ENCODE measurements around the gene VWCE. TPM values are rescaled to one million over a fixed set of nuclear protein-coding genes. Genes with fewer than 3 reads are reported as not detected.

VWCE gene
- total RNA-seq, 1 donor from 2014 or later, result 3.4 TPM

- H3K36me3 ChIP-seq, result peaks cover 0 to 18% of the 10 kb centered on the region in 2 donors
- intact Hi-C loops (cut with DNase I), result no loop called here
- no peaks in the 10 kb centered on the region for H3K27me3 ChIP-seq
- peak in 2 of 3 experiments; percentile 4 to 9 for TF ChIP-seq CTCF (IDR thresholded peaks at IDR 0.05)
- TF ChIP-seq POLR2A (IDR thresholded peaks at IDR 0.05), result peak in 1 of 2 donors; percentile 74
- TF ChIP-seq POLR2AphosphoS5 (IDR thresholded peaks at IDR 0.05; ENCODE audit: insufficient read depth in 1 of 2, low read depth in 1 of 2), result peak; percentile 95 to 97
- H3K9me3 ChIP-seq, result no peaks in the 10 kb centered on the region
- H3K4me1 ChIP-seq, result peaks cover 58% of the 10 kb centered on the region
- H3K27ac ChIP-seq, result peak within 1 kb of the TSS; percentile 76
- DNase-seq (ENCODE audit: extremely low spot score in 2 of 2), result peak in 1 of 2 donors; percentile 96
- H3K4me3 ChIP-seq, result peak within 1 kb of the TSS; percentile 72 to 90
Observed at GRCh38 chr11:61332797-61333549, 37.9 kb upstream of the VWCE start, which contains the start of the genes DDB1 and TKFC. Gene DDB1, minus strand, starts transcription at chr11:61333105. Its CDS starts 137 bp downstream, at chr11:61332968. Gene TKFC, plus strand, starts transcription at chr11:61333228. Its CDS starts 1,501 bp downstream, at chr11:61334729.

- no peak for TF ChIP-seq CTCF (IDR thresholded peaks at IDR 0.05)
- TF ChIP-seq POLR2A (IDR thresholded peaks at IDR 0.05), result no peak
- no peak for TF ChIP-seq POLR2AphosphoS5 (IDR thresholded peaks at IDR 0.05; ENCODE audit: insufficient read depth in 1 of 2, low read depth in 1 of 2)
- Histone ChIP-seq H3K27ac (peak overlapping the region; percentile 76), H3K36me3 (peaks cover 0 to 24% of the 10 kb centered on the region in 2 donors), H3K4me3 (peak overlapping the region; percentile 72 to 90), H3K4me1 (peaks cover 64% of the 10 kb centered on the region), H3K9me3 (no peaks in the 10 kb centered on the region), H3K27me3 (no peaks in the 10 kb centered on the region)
- DNase-seq (ENCODE audit: extremely low spot score in 2 of 2), result no peak
- intact Hi-C loops (cut with DNase I), result no loop called here
Observed at GRCh38 chr11:61332281-61332796, 37.2 kb upstream of the VWCE start.

- peaks cover 67% of the 10 kb centered on the region for H3K4me1 ChIP-seq
- intact Hi-C loops (cut with DNase I), result no loop called here
- TF ChIP-seq POLR2AphosphoS5 (IDR thresholded peaks at IDR 0.05; ENCODE audit: insufficient read depth in 1 of 2, low read depth in 1 of 2) (no peak), POLR2A (IDR thresholded peaks at IDR 0.05) (no peak), CTCF (IDR thresholded peaks at IDR 0.05) (no peak)
Observed at GRCh38 chr11:61331651-61332050, 36.5 kb upstream of the VWCE start.

GRCh38 chr11:61329871-61330270 lies 34.8 kb upstream of the VWCE start:
- Histone ChIP-seq H3K27me3 (no peaks in the 10 kb centered on the region), H3K9me3 (no peaks in the 10 kb centered on the region), H3K36me3 (peaks cover 0 to 39% of the 10 kb centered on the region in 2 donors), H3K4me1 (peaks cover 69% of the 10 kb centered on the region), H3K4me3 (no peak overlapping the region), H3K27ac (no peak overlapping the region)
- no peak for TF ChIP-seq POLR2AphosphoS5 (IDR thresholded peaks at IDR 0.05; ENCODE audit: insufficient read depth in 1 of 2, low read depth in 1 of 2)
- TF ChIP-seq CTCF (IDR thresholded peaks at IDR 0.05), result no peak
- no peak for TF ChIP-seq POLR2A (IDR thresholded peaks at IDR 0.05)
- DNase-seq (ENCODE audit: extremely low spot score in 2 of 2), result no peak
- intact Hi-C loops (cut with DNase I), result no loop called here

More at GRCh38 chr11:61331651-61332050, 36.5 kb upstream of the VWCE start:
- Histone ChIP-seq H3K4me3 (peak overlapping the region; percentile 72 to 90), H3K27ac (peak overlapping the region; percentile 76), H3K27me3 (no peaks in the 10 kb centered on the region), H3K9me3 (no peaks in the 10 kb centered on the region), H3K36me3 (peaks cover 0 to 31% of the 10 kb centered on the region in 2 donors)
- no peak for DNase-seq (ENCODE audit: extremely low spot score in 2 of 2)

Data from vagina (tissue), 2 donors.